Endothelial cell of umbilical vein (primary cell): Measurements from ENCODE around the gene LDHD. TPM values are rescaled to one million over a fixed set of nuclear protein-coding genes. Genes with fewer than 3 reads are reported as not detected.

Experiments
- BruUV-seq: library from RNA; stranded (reverse); fragments of 400-500 nt; replicated peaks from 2 replicates; lab custom pipeline; 2021; lab: Mats Ljungman, UMichigan
- CTCF ChIA-PET: fragments of 300-600, 350-600 bp; sonication (Branson Sonifier 250); formaldehyde crosslinking; loops from one replicate; lab custom pipeline; 2021; ENCODE audit warnings: antibody characterized with exemption, inconsistent platforms; lab: Charles Lee
- POLR2A ChIA-PET: fragments of 300-600, 350-600 bp; sonication (Branson Sonifier 250); formaldehyde crosslinking; loops from one replicate; lab custom pipeline; 2021; ENCODE audit warnings: antibody characterized with exemption, inconsistent platforms; lab: Charles Lee
- DNase-seq: peaks from one replicate; pipeline ENCODE4 v3.0.0-alpha.2; 2011; ENCODE audit warnings: low read depth, low spot score
- FAIRE-seq: peaks from 2 replicates; lab custom pipeline; 2011; peaks lifted over from hg19 to GRCh38; lab: Jason Lieb, UNC
- H2AFZ ChIP-seq: 2 replicates; pipeline ENCODE4 v1.6.0; 2012; ENCODE audit warnings: low read depth, low read length, control low read depth, inconsistent platforms
- H3K27ac ChIP-seq: 2 replicates; pipeline ENCODE4 v1.5.1; 2011; ENCODE audit warnings: low read depth, mild to moderate bottlenecking, control low read depth, low read length, moderate library complexity; ENCODE audit not compliant: insufficient read depth
- H3K27me3 ChIP-seq, 2 experiments: 2 replicates each; pipeline versions ENCODE4 v1.6.0 to v1.6.1; 2011; ENCODE audit warnings: low read length in 2 of 2, mixed read lengths in 1 of 2; ENCODE audit not compliant: control insufficient read depth in 2 of 2, insufficient read depth in 2 of 2
- H3K36me3 ChIP-seq, 2 experiments: 2 replicates in 1 of 2; 3 replicates in 1 of 2; pipeline ENCODE4 v1.5.1; 2011; ENCODE audit warnings: low read length in 2 of 2, mild to moderate bottlenecking in 1 of 2, moderate library complexity in 1 of 2; ENCODE audit not compliant: control insufficient read depth in 2 of 2, insufficient read depth in 2 of 2; ENCODE audit errors: extremely low read depth in 1 of 2
- H3K4me1 ChIP-seq: 3 replicates; pipeline ENCODE4 v1.5.1; 2011; ENCODE audit warnings: mild to moderate bottlenecking, low read length; ENCODE audit not compliant: control insufficient read depth, insufficient read depth; ENCODE audit errors: extremely low read depth
- H3K4me2 ChIP-seq: 2 replicates; pipeline ENCODE4 v1.6.1; 2011; ENCODE audit warnings: low read length, control low read depth, mixed read lengths; ENCODE audit not compliant: insufficient read depth
- H3K4me3 ChIP-seq, 3 experiments: fragments of 200-600 bp in 1 of 3; sonication (generic), shearing (Covaris generic) in 1 of 3; replicated peaks in 1 of 3; 2 replicates each; pipeline ENCODE4 v1.5.1; 2011 to 2016; ENCODE audit warnings: control low read depth in 3 of 3, low read length in 3 of 3, mild to moderate bottlenecking in 2 of 3, inconsistent platforms in 1 of 3, low read depth in 1 of 3, moderate library complexity in 1 of 3; ENCODE audit not compliant: insufficient read depth in 1 of 3
- H3K79me2 ChIP-seq: 2 replicates; pipeline ENCODE4 v1.6.0; 2012; ENCODE audit warnings: low read length, inconsistent platforms; ENCODE audit not compliant: control insufficient read depth, insufficient read depth
- H3K9ac ChIP-seq: replicated peaks from 2 replicates; pipeline ENCODE3; 2011; ENCODE audit warnings: low read length, control low read depth; ENCODE audit not compliant: insufficient read depth; ENCODE audit errors: extremely low read depth
- H3K9me1 ChIP-seq: replicated peaks from 3 replicates; pipeline ENCODE4 v1.6.0; 2011; ENCODE audit warnings: mild to moderate bottlenecking, low read length; ENCODE audit not compliant: control insufficient read depth, insufficient read depth; ENCODE audit errors: extremely low read depth
- H3K9me3 ChIP-seq: replicated peaks from 2 replicates; pipeline ENCODE4 v1.5.1; 2012; ENCODE audit warnings: low read length, inconsistent platforms; ENCODE audit not compliant: control insufficient read depth, insufficient read depth
- H4K20me1 ChIP-seq: replicated peaks from 2 replicates; pipeline ENCODE3; 2011; ENCODE audit warnings: mild to moderate bottlenecking, low read length; ENCODE audit not compliant: control insufficient read depth, insufficient read depth; ENCODE audit errors: extremely low read depth
- CTCF ChIP-seq, 2 donors: IDR thresholded peaks; 1 replicate in 1 of 2; 2 replicates in 1 of 2; pipeline ENCODE4 v1.5.1; 2011; ENCODE audit warnings: low read length in 2 of 2, mild to moderate bottlenecking in 2 of 2, moderate library complexity in 2 of 2, control low read depth in 1 of 2, inconsistent platforms in 1 of 2, low read depth in 1 of 2; ENCODE audit not compliant: insufficient read depth in 1 of 2; ENCODE audit errors: extremely low read depth in 1 of 2
- EZH2 ChIP-seq: IDR thresholded peaks from 2 replicates; pipeline ENCODE4 v1.6.1; 2012; ENCODE audit warnings: borderline replicate concordance, low read depth, mild to moderate bottlenecking, moderate library complexity, low read length, inconsistent platforms; ENCODE audit not compliant: severe bottlenecking
- FOS ChIP-seq: IDR thresholded peaks from 2 replicates; pipeline ENCODE4 v1.6.1; 2011; ENCODE audit warnings: mild to moderate bottlenecking, low read length, moderate library complexity, borderline replicate concordance; ENCODE audit not compliant: insufficient read depth
- GATA2 ChIP-seq: IDR thresholded peaks from 2 replicates; pipeline ENCODE4 v1.7.0; 2011; ENCODE audit warnings: low read depth, mild to moderate bottlenecking, moderate library complexity, mixed read lengths, low read length; ENCODE audit not compliant: insufficient read length, insufficient read depth
- JUN ChIP-seq: IDR thresholded peaks from 2 replicates; pipeline ENCODE4 v1.6.1; 2011; ENCODE audit warnings: borderline replicate concordance, low read depth; ENCODE audit not compliant: insufficient read length, insufficient read depth
- MAX ChIP-seq: IDR thresholded peaks from 2 replicates; pipeline ENCODE4 v1.6.1; 2011; ENCODE audit not compliant: insufficient read depth, insufficient read length
- MYC ChIP-seq: IDR thresholded peaks from one replicate; pipeline ENCODE4 v1.6.1; 2011; ENCODE audit warnings: mild to moderate bottlenecking, low read depth, low read length
- POLR2A ChIP-seq: IDR thresholded peaks from 2 replicates; pipeline ENCODE4 v1.6.1; 2012; ENCODE audit warnings: low read depth, mild to moderate bottlenecking, control low read depth, low read length
- POLR2AphosphoS5 ChIP-seq: IDR thresholded peaks from 2 replicates; pipeline ENCODE4 v1.6.1; 2012; ENCODE audit warnings: low read depth, mild to moderate bottlenecking, control low read depth, low read length, moderate library complexity; ENCODE audit not compliant: insufficient read depth
- dilution Hi-C: fragments of 300-500 bp; cut with MboI; formaldehyde crosslinking; loops from one replicate; pipeline ENCODE4 v1.15.0; 2019; ENCODE audit warnings: low sequenced_read_pairs; ENCODE audit not compliant: extremely low pct_ligation_motif_present
- intact Hi-C: fragments of 100-400 bp; cut with micrococcal nuclease; formaldehyde crosslinking; loops from one replicate; pipeline ENCODE4 v1.10.0; 2022
- polyA plus RNA-seq, 4 experiments: library from polyadenylated mRNA; depleted of rRNA in 3 of 4; stranded (reverse) in 3 of 4; unstranded in 1 of 4; fragments of >200 nt; gene quantifications; 2 replicates each; pipeline versions ENCODE4 v1.2.1 to v1.2.3, GENCODE V29; 2011 to 2012; ENCODE audit warnings: missing spikeins in 1 of 4
- total RNA-seq: library from RNA; stranded (reverse); gene quantifications from 2 replicates; pipeline ENCODE4 v1.2.3, GENCODE V29; 2021

LDHD gene
- total and polyA plus RNA-seq, 2 donors (not counting 3 experiments of a cell fraction or from before 2014, with no cell fraction given): 0.41 TPM; not detected in 1

GRCh38 chr16:75096656-75097055 is 19.9 kb downstream of the LDHD start:
- CTCF ChIA-PET: interaction anchor here (3.9 kb wide), 1 partner anchor 9 kb away, joined by 15 read pairs; no protein-coding TSS in a partner anchor
- Histone ChIP-seq H3K4me1 (peaks cover 11% of the 10 kb centered on the region), H3K36me3 (peaks cover 0 to 13% of the 10 kb centered on the region in 2 experiments), H3K27ac (no peak overlapping the region), H3K79me2 (no peaks in the 10 kb centered on the region), H3K9me1 (no peaks in the 10 kb centered on the region), H3K9ac (no peak overlapping the region), H2AFZ (no peak overlapping the region), H3K27me3 (no peaks in the 10 kb centered on the region), H3K4me3 (no peak overlapping the region), H4K20me1 (no peaks in the 10 kb centered on the region), H3K9me3 (no peaks in the 10 kb centered on the region), H3K4me2 (no peak overlapping the region)
- FAIRE-seq: no peak
- TF ChIP-seq CTCF (IDR thresholded peaks at IDR 0.05; ENCODE audit: extremely low read depth in 1 of 2, insufficient read depth in 1 of 2, low read depth in 1 of 2, low read length in 2 of 2): peak; percentile 13 to 38
- no peak for TF ChIP-seq EZH2
- BruUV-seq: no TSS peak
- dilution Hi-C loops (no loop called here), intact Hi-C loops (no loop called here)
- DNase-seq: no peak
- POLR2A ChIA-PET: no interaction called here

- TF ChIP-seq FOS: no peak
- TF ChIP-seq EZH2: no peak
- TF ChIP-seq MAX: no peak
- TF ChIP-seq CTCF (IDR thresholded peaks at IDR 0.05; ENCODE audit: extremely low read depth in 1 of 2, insufficient read depth in 1 of 2, low read depth in 1 of 2, low read length in 2 of 2): no peak
- TF ChIP-seq JUN: no peak
- TF ChIP-seq POLR2A: no peak
- no peak for TF ChIP-seq POLR2AphosphoS5
- TF ChIP-seq GATA2: no peak
- TF ChIP-seq MYC: no peak
- FAIRE-seq: no peak
- no TSS peak for BruUV-seq
- Histone ChIP-seq H3K27me3 (no peaks in the 10 kb centered on the region), H3K36me3 (peaks cover 0 to 13% of the 10 kb centered on the region in 2 experiments), H3K4me2 (no peak overlapping the region), H4K20me1 (no peaks in the 10 kb centered on the region), H3K9me3 (no peaks in the 10 kb centered on the region), H3K9ac (no peak overlapping the region), H2AFZ (no peak overlapping the region), H3K9me1 (no peaks in the 10 kb centered on the region), H3K4me1 (peaks cover 8% of the 10 kb centered on the region), H3K4me3 (no peak overlapping the region), H3K79me2 (no peaks in the 10 kb centered on the region), H3K27ac (no peak overlapping the region)
- DNase-seq: no peak
- ChIA-PET POLR2A (no interaction called here), CTCF (interaction anchor here (1.1 kb wide), 1 partner anchor 97 kb away, joined by 3 read pairs; the partner anchor contains the start of gene ZNRF1)
- intact Hi-C loops: no loop called here
- dilution Hi-C loops: no loop called here
Observed at GRCh38 chr16:75095204-75095621, 21.4 kb downstream of the LDHD start.
